GM12872 (cell line): ENCODE data around the gene MME.

Experiments used
- TF ChIP-seq, protein P1 (sequence below): IDR thresholded peaks from 3 replicates; pipeline ENCODE4 v1.5.1; 2011; ENCODE audit warnings: low read depth, mild to moderate bottlenecking, low read length, moderate library complexity; ENCODE audit not compliant: insufficient read depth

The MME gene

GRCh38 chr3:155079746-155080487, at the start of gene MME:
Gene MME, plus strand, starts transcription at chr3:155080319. Its CDS starts 3,849 bp downstream, at chr3:155084168.
- TF ChIP-seq, protein P1, sequence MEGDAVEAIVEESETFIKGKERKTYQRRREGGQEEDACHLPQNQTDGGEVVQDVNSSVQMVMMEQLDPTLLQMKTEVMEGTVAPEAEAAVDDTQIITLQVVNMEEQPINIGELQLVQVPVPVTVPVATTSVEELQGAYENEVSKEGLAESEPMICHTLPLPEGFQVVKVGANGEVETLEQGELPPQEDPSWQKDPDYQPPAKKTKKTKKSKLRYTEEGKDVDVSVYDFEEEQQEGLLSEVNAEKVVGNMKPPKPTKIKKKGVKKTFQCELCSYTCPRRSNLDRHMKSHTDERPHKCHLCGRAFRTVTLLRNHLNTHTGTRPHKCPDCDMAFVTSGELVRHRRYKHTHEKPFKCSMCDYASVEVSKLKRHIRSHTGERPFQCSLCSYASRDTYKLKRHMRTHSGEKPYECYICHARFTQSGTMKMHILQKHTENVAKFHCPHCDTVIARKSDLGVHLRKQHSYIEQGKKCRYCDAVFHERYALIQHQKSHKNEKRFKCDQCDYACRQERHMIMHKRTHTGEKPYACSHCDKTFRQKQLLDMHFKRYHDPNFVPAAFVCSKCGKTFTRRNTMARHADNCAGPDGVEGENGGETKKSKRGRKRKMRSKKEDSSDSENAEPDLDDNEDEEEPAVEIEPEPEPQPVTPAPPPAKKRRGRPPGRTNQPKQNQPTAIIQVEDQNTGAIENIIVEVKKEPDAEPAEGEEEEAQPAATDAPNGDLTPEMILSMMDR: no peak

GRCh38 chr3:155031186-155031585, 48.9 kb upstream of the MME start:
- TF ChIP-seq, protein P1: no peak

DNA sequence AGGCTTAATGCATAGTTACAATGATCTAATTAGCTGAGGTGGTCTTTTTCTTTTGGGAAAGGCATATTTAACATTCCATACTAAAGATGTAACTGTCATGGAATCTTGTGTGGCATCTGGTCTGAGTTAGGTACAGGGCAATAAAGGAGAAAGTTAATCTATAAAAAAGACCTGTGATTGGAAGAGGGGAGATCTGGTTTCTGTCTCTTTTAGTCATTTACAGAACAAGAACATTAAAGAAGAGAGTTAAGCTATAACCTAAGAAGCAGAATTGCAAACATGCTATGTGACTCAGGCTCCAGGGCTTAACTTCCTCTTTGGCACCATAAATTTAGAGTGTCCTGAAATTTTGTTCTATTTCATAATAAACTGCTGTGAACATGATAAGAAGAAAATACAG, 47.2 kb upstream of the MME start:
- TF ChIP-seq, protein P1: no peak

GRCh38 chr3:155034786-155035185, 45.3 kb upstream of the MME start:
- TF ChIP-seq, protein P1: no peak

DNA sequence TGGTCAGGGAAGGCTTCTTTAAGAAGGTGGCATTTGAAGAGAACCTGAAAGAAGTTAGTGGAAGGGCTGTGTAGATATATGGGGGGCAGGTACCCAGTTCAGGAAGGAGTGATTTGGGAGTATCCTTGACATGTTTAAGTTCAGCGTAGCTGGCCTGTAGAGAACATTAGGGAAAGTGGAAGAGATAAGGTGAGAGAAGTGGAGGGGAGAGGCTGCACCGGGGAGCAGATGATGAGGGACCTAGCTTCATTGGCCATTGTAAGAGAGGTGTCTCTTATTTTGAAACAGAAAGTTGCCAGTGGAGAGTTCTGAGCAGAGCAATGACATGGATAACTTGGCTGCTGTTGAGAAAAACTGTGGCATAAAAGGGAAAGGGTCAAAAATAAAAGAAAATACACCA, 44.6 kb upstream of the MME start:
- TF ChIP-seq, protein P1: no peak

GRCh38 chr3:155037508-155038202, 42.5 kb upstream of the MME start:
- TF ChIP-seq, protein P1: no peak

GRCh38 chr3:155038203-155038554, 41.9 kb upstream of the MME start:
- TF ChIP-seq, protein P1: no peak
